ENCODE results near the gene IFT25. TPM values are rescaled to one million over a fixed set of nuclear protein-coding genes. Genes with fewer than 3 reads are reported as not detected.

The IFT25 gene
- total RNA-seq, 1 donor from 2014 or later: 27.7 TPM

DNA sequence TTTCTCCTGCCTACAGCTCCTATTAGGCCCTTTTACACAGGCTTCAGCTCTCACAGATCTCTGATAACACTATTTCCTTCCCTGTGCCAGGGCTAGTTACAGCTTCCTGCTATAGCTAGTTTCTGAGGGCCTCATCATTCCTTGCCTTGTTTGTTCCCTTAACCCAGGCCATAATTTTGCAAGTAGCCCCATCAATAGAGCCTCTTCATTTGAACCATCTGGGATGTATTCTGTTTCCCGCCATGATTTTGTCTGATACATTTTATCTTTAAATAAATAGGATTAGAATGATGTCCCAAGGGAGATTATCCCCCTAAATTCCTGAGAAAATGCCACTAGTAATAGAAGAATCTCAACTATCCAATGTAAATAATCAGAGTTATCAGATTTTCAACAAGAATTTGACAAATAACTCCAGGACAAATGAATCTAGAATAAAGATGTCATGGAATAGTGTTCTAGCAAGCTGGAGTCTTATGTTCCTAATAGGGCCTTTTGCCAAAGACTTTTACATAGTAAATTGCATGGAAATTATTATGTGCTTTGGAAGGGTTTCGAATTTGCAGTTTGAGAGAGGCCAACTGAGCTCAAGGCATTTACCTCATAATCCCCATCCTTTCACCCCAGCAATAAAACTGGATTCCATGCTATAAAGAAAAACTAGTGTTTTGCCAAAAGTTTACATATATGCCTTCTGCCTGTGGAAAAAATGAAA is 16.1 kb downstream of the IFT25 start:
- DNase-seq (ENCODE audit: low spot score): no peak
- H3K4me3 Mint-ChIP-seq (ENCODE audit: unreplicated experiment): no peak overlapping the region
- peaks cover 8% of the 10 kb centered on the region for H3K4me1 Mint-ChIP-seq (ENCODE audit: unreplicated experiment)
- peak overlapping the region; percentile 44 for H3K27ac Mint-ChIP-seq (ENCODE audit: unreplicated experiment)
- TF ChIP-seq, protein P1, sequence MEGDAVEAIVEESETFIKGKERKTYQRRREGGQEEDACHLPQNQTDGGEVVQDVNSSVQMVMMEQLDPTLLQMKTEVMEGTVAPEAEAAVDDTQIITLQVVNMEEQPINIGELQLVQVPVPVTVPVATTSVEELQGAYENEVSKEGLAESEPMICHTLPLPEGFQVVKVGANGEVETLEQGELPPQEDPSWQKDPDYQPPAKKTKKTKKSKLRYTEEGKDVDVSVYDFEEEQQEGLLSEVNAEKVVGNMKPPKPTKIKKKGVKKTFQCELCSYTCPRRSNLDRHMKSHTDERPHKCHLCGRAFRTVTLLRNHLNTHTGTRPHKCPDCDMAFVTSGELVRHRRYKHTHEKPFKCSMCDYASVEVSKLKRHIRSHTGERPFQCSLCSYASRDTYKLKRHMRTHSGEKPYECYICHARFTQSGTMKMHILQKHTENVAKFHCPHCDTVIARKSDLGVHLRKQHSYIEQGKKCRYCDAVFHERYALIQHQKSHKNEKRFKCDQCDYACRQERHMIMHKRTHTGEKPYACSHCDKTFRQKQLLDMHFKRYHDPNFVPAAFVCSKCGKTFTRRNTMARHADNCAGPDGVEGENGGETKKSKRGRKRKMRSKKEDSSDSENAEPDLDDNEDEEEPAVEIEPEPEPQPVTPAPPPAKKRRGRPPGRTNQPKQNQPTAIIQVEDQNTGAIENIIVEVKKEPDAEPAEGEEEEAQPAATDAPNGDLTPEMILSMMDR (IDR thresholded peaks at IDR 0.05; ENCODE audit: unreplicated experiment): no peak
- H3K27me3 Mint-ChIP-seq (ENCODE audit: unreplicated experiment): no peaks in the 10 kb centered on the region
- no peaks in the 10 kb centered on the region for H3K9me3 Mint-ChIP-seq (ENCODE audit: unreplicated experiment)
- H3K36me3 Mint-ChIP-seq (ENCODE audit: low read depth, unreplicated experiment): peaks cover 21% of the 10 kb centered on the region

DNA sequence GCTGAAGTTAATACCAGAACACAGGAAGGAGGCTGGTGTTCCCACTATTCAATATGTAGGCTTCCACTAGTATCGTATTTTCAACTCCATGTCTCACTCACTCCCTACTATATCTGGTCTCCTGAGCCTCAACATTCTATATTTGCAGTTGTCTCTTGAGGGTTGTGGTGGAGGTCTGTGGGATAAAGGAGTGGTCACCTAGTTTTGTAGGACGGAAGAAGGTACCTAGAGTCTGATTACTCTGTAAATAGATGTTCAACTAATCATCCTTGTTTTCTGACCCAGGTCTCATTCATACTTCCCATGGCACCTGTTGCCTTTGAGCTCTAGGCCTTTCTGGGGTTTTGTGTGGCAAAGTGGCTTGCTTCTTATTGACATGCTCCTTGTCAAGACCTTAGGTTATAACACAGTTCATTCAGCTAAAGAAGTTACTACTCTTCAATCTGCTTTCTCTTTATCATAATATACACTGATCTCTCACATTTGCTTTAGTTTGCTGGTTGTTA is 18.1 kb downstream of the IFT25 start:
- peaks cover 8% of the 10 kb centered on the region for H3K4me1 Mint-ChIP-seq (ENCODE audit: unreplicated experiment)
- peaks cover 11% of the 10 kb centered on the region for H3K36me3 Mint-ChIP-seq (ENCODE audit: low read depth, unreplicated experiment)
- TF ChIP-seq, protein P1 (IDR thresholded peaks at IDR 0.05; ENCODE audit: unreplicated experiment): no peak
- no peak for DNase-seq (ENCODE audit: low spot score)
- H3K9me3 Mint-ChIP-seq (ENCODE audit: unreplicated experiment): no peaks in the 10 kb centered on the region
- H3K4me3 Mint-ChIP-seq (ENCODE audit: unreplicated experiment): no peak overlapping the region
- H3K27me3 Mint-ChIP-seq (ENCODE audit: unreplicated experiment): no peaks in the 10 kb centered on the region
- H3K27ac Mint-ChIP-seq (ENCODE audit: unreplicated experiment): no peak overlapping the region

GRCh38 chr1:53919675-53920066 is 25.8 kb downstream of the IFT25 start:
- H3K4me3 Mint-ChIP-seq (ENCODE audit: unreplicated experiment): no peak overlapping the region
- H3K9me3 Mint-ChIP-seq (ENCODE audit: unreplicated experiment): no peaks in the 10 kb centered on the region
- no peaks in the 10 kb centered on the region for H3K27me3 Mint-ChIP-seq (ENCODE audit: unreplicated experiment)
- TF ChIP-seq, protein P1 (IDR thresholded peaks at IDR 0.05; ENCODE audit: unreplicated experiment): no peak
- no peak overlapping the region for H3K27ac Mint-ChIP-seq (ENCODE audit: unreplicated experiment)
- peaks cover 12% of the 10 kb centered on the region for H3K36me3 Mint-ChIP-seq (ENCODE audit: low read depth, unreplicated experiment)
- no peaks in the 10 kb centered on the region for H3K4me1 Mint-ChIP-seq (ENCODE audit: unreplicated experiment)
- DNase-seq (ENCODE audit: low spot score): no peak

DNA sequence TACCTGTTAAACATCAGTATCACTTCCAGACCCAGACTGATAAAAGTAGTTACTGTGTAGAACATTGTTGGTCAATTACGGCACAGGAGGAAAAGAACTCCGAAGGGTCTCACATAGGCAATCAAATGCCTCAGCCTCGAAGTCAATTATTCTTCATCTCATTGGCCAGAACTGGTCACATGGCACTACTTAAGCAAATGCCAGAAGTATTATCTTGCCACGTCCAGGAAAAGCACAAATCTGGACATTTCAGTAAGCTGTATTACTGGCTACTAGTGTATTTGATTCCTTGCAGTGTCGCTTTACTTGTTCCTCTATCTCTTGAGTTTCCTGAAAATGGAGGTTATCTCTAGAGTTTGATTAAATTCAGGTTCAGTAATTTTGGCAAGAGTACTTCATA is 27.2 kb downstream of the IFT25 start:
- H3K27ac Mint-ChIP-seq (ENCODE audit: unreplicated experiment): no peak overlapping the region
- peaks cover 12% of the 10 kb centered on the region for H3K36me3 Mint-ChIP-seq (ENCODE audit: low read depth, unreplicated experiment)
- TF ChIP-seq, protein P1 (IDR thresholded peaks at IDR 0.05; ENCODE audit: unreplicated experiment): no peak
- no peaks in the 10 kb centered on the region for H3K27me3 Mint-ChIP-seq (ENCODE audit: unreplicated experiment)
- H3K4me1 Mint-ChIP-seq (ENCODE audit: unreplicated experiment): no peaks in the 10 kb centered on the region
- DNase-seq (ENCODE audit: low spot score): no peak
- no peaks in the 10 kb centered on the region for H3K9me3 Mint-ChIP-seq (ENCODE audit: unreplicated experiment)
- H3K4me3 Mint-ChIP-seq (ENCODE audit: unreplicated experiment): no peak overlapping the region

GRCh38 chr1:53913352-53914033 is 32.0 kb downstream of the IFT25 start:
- no peaks in the 10 kb centered on the region for H3K9me3 Mint-ChIP-seq (ENCODE audit: unreplicated experiment)
- no peaks in the 10 kb centered on the region for H3K36me3 Mint-ChIP-seq (ENCODE audit: low read depth, unreplicated experiment)
- TF ChIP-seq, protein P1 (IDR thresholded peaks at IDR 0.05; ENCODE audit: unreplicated experiment): no peak
- H3K4me1 Mint-ChIP-seq (ENCODE audit: unreplicated experiment): no peaks in the 10 kb centered on the region
- peaks cover 2% of the 10 kb centered on the region for H3K27me3 Mint-ChIP-seq (ENCODE audit: unreplicated experiment)
- no peak for DNase-seq (ENCODE audit: low spot score)
- no peak overlapping the region for H3K27ac Mint-ChIP-seq (ENCODE audit: unreplicated experiment)
- no peak overlapping the region for H3K4me3 Mint-ChIP-seq (ENCODE audit: unreplicated experiment)
